HG02884 (cell line): Measurements from ENCODE around the gene LAMA5.

Experiments
- ATAC-seq: cut with Tn5 transposase; IDR thresholded peaks from one replicate; pipeline ENCODE4 v1.9.1; 2021; ENCODE audit warnings: mild to moderate bottlenecking, moderate library complexity; ENCODE audit not compliant: unreplicated experiment

The LAMA5 gene

DNA sequence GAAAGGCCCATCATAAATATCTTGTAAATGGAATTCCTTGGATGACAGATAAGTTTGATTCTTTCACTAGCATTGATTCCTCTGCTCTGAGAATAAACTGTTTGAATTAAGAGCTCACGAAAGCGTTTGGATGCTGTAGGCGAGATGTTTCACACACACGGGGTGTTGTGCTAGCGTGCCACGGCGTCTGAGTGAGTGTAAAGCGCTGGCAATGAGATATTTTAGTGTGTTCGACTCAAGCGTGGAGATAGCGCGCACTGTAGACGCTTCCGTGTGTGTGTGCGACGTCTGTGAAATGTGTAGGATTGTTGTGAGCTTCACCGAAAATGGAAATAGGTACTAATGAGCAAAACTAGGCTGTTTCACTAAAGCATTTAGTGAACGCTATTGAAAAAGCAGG lies 93.7 kb downstream of the LAMA5 start:
- ATAC-seq, result no peak

DNA sequence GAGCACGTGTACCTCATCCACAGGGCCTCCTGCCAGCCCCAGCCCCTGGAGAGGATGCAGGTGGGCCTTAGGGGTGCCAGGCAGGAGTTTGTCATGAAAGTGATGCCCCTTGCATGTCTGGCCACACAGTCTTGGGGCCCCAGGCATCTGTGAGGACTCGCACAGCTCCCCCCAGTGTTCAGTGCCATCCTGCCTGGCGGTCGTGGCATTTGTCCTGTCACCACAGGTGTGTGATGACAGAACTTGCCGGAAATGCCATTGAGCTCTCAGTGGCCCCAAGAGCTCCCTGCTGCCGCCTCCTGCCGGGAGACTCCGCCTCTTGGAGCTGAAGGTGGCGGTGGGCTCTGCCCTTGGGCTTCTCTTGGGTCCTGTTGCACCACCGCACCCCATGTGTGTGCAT lies 94.9 kb downstream of the LAMA5 start:
- ATAC-seq, result no peak

DNA sequence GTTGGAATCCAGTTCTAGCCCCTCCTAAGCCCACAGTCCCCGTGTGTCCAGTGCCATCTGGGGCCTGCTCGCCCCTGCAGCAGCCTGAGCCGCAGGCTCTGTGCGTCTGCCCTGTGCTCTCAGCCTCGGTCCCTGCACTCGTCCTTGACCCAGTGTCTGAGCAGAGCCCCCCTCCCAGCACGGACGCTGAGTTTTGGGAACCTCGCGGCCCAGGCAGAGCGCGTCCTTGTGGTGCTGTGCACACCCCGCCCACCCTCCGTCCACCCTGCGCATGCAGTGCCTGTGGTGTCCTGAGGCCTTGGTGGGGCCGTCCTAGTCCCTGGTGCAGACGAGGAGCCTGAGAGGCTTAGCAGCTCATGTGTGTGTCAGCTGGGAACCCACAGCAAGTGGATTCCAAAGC lies 97.2 kb downstream of the LAMA5 start:
- ATAC-seq, result no peak

DNA sequence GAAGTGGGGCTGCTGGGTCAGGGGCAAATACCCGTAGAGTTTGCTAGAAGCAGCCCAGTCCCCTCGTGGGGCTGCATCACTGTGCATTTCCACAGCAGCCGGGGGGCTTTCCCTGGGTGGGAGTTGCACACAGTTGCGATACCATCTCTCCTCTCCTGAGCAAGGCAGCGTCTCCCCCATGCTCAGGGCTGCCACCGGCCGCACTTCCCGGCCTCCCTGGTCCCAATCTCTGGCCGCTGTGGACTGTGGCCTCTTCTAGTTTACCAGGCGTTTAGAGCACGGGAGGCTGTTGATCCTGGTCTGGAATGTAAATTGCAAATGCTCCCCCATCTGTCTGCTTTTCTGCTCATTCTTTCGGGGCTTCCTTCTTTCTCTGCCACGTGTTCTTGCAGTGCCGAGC lies 97.7 kb downstream of the LAMA5 start:
- no peak for ATAC-seq

DNA sequence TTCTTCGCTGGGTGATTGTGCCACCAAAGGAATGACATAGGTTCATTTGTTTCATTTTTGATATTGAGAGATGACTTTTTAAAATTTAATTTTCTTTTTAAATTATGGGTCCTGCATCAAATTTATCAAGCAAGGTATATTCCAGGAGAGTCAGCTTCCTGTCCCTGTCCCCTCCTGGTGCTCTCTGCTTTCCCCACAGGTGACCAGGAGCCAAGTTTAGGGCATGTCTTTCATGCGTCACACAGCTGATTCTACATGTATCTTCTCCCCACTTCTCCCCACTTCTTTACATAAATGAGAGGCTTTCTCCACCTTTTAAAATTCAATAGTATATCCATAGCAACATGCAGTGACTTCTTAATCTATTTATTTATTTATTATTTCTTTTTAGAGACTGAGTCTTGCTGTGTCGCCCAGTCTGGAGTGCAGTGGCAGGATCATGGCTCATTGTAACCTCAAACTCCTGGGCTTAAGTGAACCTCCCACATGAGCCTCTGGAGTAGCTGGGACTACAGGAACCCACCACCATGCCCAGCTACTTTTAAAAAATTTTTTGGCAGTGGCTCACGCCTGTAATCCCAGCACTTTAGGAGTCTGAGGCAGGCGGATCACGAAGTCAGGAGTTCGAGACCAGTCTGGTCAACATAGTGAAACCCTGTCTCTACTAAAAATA lies 98.7 kb downstream of the LAMA5 start:
- ATAC-seq, result no peak

DNA sequence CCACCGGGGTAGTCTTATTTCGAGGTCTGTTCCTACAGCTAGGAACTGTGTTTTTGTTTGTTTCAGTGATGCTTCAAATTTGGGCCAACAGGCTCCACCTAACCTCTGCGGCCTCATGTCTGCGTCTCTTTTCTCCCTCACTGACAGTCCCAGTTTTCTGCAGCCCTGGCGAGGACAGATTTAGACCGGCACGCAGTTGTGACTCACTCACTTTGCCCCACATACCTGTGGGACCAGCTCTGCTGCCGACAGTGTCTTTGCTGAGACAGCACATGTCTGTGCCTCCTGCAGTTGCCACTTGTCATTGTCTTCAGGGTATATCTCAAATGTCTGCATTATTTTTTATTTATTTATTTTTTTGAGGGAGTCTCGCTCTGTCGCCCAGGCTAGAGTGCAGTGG lies 99.6 kb downstream of the LAMA5 start:
- ATAC-seq, result no peak

DNA sequence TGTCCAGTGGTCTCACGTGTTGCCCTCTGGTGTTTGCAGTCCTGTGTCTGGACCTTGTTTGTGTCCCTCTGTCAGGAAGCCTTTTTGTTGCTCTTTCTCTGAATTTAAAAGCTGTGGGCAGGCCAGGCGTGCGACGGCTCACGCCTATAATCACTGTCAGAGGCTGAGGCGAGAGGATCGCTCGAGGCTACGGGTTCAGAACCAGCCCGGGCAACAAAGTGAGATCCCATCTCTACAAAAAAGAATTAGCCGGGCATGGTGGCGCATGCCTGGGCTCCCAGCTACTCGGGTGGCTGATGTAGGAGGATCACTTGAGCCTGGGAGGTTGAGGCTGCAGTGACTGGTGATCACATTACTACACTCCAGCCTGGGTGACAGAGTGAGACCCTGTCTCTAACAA lies 100.3 kb downstream of the LAMA5 start:
- ATAC-seq, result no peak

DNA sequence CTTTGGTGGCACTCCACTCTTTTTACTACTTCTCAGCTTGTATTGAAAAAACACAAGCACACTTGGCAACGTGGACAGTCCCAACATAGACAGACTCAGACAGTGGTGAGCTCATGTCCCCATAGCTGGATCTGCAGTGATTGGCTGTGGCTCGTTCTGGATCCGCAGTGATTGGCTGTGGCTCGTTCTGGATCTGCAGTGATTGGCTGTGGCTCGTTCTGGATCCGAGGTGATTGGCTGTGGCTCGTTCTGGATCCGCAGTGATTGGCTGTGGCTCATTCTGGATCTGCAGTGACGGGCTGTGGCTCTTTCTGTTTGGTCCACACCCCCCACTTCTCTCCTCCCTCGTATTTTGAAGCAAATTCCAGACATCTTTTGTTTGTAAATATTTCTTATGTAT lies 100.8 kb downstream of the LAMA5 start:
- no peak for ATAC-seq

DNA sequence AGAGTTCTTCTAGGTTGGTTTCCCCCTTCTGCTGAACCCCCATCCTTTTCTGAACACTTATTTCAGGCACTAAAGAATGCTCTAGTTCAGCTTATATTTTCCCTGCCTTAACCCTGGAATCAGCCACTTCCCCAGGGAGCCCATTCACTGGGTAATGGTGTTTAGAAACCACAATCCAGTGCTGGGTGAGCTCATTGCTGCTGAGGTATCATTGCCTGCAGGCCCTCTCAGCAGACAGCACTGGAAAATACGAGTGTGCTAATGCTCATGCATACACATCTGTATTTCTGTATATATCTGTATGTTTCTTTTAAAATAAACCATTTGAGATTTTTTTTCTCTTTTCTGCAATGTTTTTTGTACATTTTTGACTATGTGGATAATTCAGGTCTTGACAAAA lies 101.7 kb downstream of the LAMA5 start:
- no peak for ATAC-seq

DNA sequence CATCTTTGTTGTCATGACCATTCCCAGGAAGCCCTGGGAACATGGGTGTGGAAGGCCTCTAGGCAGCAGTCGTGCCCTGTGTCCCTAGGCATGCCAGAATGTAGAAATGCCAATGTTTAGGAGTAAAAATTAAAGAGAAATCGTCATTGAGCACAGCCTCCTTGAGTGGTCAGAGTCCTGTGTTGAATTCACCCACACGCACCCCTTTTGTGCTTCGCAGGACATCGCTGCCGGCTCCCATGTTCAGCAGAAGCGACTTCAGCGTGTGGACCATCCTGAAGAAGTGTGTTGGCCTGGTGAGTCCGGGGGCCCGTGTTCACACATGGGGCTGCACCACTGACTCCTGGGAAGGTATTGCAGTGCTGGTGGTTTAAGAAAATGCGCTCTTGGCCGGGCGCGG lies 103.7 kb downstream of the LAMA5 start:
- ATAC-seq, result no peak

DNA sequence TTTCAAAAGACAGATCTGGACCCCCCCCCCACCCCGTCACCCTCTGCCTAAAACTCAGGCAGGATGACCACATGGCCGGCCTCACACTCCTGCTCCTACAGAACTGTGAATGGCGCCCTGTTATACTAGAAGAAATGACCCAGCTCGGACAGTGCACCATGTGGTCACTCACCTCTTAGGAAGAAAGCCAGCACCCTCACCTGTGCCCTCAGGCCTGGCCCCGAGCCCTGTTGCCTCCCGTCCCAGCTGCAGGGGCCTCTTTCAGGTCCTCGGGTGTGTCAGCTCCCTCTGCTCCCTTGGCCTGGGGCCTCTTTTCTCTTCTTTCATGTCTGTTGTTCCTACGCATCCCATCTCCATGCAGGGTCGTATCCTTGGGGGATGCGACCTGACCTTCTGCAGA lies 105.0 kb downstream of the LAMA5 start:
- ATAC-seq, result no peak

DNA sequence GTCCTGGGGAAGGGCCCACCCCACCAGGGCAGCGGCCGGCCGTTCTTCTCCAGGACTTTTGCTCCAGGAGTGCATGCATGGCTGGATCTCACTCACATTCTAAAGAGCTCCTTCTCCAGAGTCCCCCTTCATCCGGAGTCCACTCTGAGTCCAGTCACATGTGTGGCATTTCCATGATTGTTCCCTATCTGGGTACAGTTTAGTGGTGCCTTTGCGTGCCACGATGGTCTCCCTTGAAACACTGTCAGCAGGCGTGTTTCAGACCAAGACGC lies 107.9 kb downstream of the LAMA5 start:
- ATAC-seq, result no peak
